Endothelial cell of umbilical vein (primary cell): ENCODE results near the gene CACNA1C. TPM values are rescaled to one million over a fixed set of nuclear protein-coding genes. Genes with fewer than 3 reads are reported as not detected.

Experiments
- BruUV-seq: library from RNA; stranded (reverse); fragments of 400-500 nt; replicated peaks from 2 replicates; lab custom pipeline; 2021; lab: Mats Ljungman, UMichigan
- CTCF ChIA-PET: fragments of 300-600, 350-600 bp; sonication (Branson Sonifier 250); formaldehyde crosslinking; loops from one replicate; lab custom pipeline; 2021; ENCODE audit warnings: antibody characterized with exemption, inconsistent platforms; lab: Charles Lee
- POLR2A ChIA-PET: fragments of 300-600, 350-600 bp; sonication (Branson Sonifier 250); formaldehyde crosslinking; loops from one replicate; lab custom pipeline; 2021; ENCODE audit warnings: antibody characterized with exemption, inconsistent platforms; lab: Charles Lee
- DNase-seq: peaks from one replicate; pipeline ENCODE4 v3.0.0-alpha.2; 2011; ENCODE audit warnings: low read depth, low spot score
- FAIRE-seq: peaks from 2 replicates; lab custom pipeline; 2011; peaks lifted over from hg19 to GRCh38; lab: Jason Lieb, UNC
- H2AFZ ChIP-seq: 2 replicates; pipeline ENCODE4 v1.6.0; 2012; ENCODE audit warnings: low read depth, low read length, control low read depth, inconsistent platforms
- H3K27ac ChIP-seq: 2 replicates; pipeline ENCODE4 v1.5.1; 2011; ENCODE audit warnings: low read depth, mild to moderate bottlenecking, control low read depth, low read length, moderate library complexity; ENCODE audit not compliant: insufficient read depth
- H3K27me3 ChIP-seq, 2 experiments: 2 replicates each; pipeline versions ENCODE4 v1.6.0 to v1.6.1; 2011; ENCODE audit warnings: low read length in 2 of 2, mixed read lengths in 1 of 2; ENCODE audit not compliant: control insufficient read depth in 2 of 2, insufficient read depth in 2 of 2
- H3K36me3 ChIP-seq, 2 experiments: 2 replicates in 1 of 2; 3 replicates in 1 of 2; pipeline ENCODE4 v1.5.1; 2011; ENCODE audit warnings: low read length in 2 of 2, mild to moderate bottlenecking in 1 of 2, moderate library complexity in 1 of 2; ENCODE audit not compliant: control insufficient read depth in 2 of 2, insufficient read depth in 2 of 2; ENCODE audit errors: extremely low read depth in 1 of 2
- H3K4me1 ChIP-seq: 3 replicates; pipeline ENCODE4 v1.5.1; 2011; ENCODE audit warnings: mild to moderate bottlenecking, low read length; ENCODE audit not compliant: control insufficient read depth, insufficient read depth; ENCODE audit errors: extremely low read depth
- H3K4me2 ChIP-seq: 2 replicates; pipeline ENCODE4 v1.6.1; 2011; ENCODE audit warnings: low read length, control low read depth, mixed read lengths; ENCODE audit not compliant: insufficient read depth
- H3K4me3 ChIP-seq, 3 experiments: fragments of 200-600 bp in 1 of 3; sonication (generic), shearing (Covaris generic) in 1 of 3; replicated peaks in 1 of 3; 2 replicates each; pipeline ENCODE4 v1.5.1; 2011 to 2016; ENCODE audit warnings: control low read depth in 3 of 3, low read length in 3 of 3, mild to moderate bottlenecking in 2 of 3, inconsistent platforms in 1 of 3, low read depth in 1 of 3, moderate library complexity in 1 of 3; ENCODE audit not compliant: insufficient read depth in 1 of 3
- H3K79me2 ChIP-seq: 2 replicates; pipeline ENCODE4 v1.6.0; 2012; ENCODE audit warnings: low read length, inconsistent platforms; ENCODE audit not compliant: control insufficient read depth, insufficient read depth
- H3K9ac ChIP-seq: replicated peaks from 2 replicates; pipeline ENCODE3; 2011; ENCODE audit warnings: low read length, control low read depth; ENCODE audit not compliant: insufficient read depth; ENCODE audit errors: extremely low read depth
- H3K9me1 ChIP-seq: replicated peaks from 3 replicates; pipeline ENCODE4 v1.6.0; 2011; ENCODE audit warnings: mild to moderate bottlenecking, low read length; ENCODE audit not compliant: control insufficient read depth, insufficient read depth; ENCODE audit errors: extremely low read depth
- H3K9me3 ChIP-seq: replicated peaks from 2 replicates; pipeline ENCODE4 v1.5.1; 2012; ENCODE audit warnings: low read length, inconsistent platforms; ENCODE audit not compliant: control insufficient read depth, insufficient read depth
- H4K20me1 ChIP-seq: replicated peaks from 2 replicates; pipeline ENCODE3; 2011; ENCODE audit warnings: mild to moderate bottlenecking, low read length; ENCODE audit not compliant: control insufficient read depth, insufficient read depth; ENCODE audit errors: extremely low read depth
- CTCF ChIP-seq, 2 donors: IDR thresholded peaks; 1 replicate in 1 of 2; 2 replicates in 1 of 2; pipeline ENCODE4 v1.5.1; 2011; ENCODE audit warnings: low read length in 2 of 2, mild to moderate bottlenecking in 2 of 2, moderate library complexity in 2 of 2, control low read depth in 1 of 2, inconsistent platforms in 1 of 2, low read depth in 1 of 2; ENCODE audit not compliant: insufficient read depth in 1 of 2; ENCODE audit errors: extremely low read depth in 1 of 2
- EZH2 ChIP-seq: IDR thresholded peaks from 2 replicates; pipeline ENCODE4 v1.6.1; 2012; ENCODE audit warnings: borderline replicate concordance, low read depth, mild to moderate bottlenecking, moderate library complexity, low read length, inconsistent platforms; ENCODE audit not compliant: severe bottlenecking
- FOS ChIP-seq: IDR thresholded peaks from 2 replicates; pipeline ENCODE4 v1.6.1; 2011; ENCODE audit warnings: mild to moderate bottlenecking, low read length, moderate library complexity, borderline replicate concordance; ENCODE audit not compliant: insufficient read depth
- GATA2 ChIP-seq: IDR thresholded peaks from 2 replicates; pipeline ENCODE4 v1.7.0; 2011; ENCODE audit warnings: low read depth, mild to moderate bottlenecking, moderate library complexity, mixed read lengths, low read length; ENCODE audit not compliant: insufficient read length, insufficient read depth
- MAX ChIP-seq: IDR thresholded peaks from 2 replicates; pipeline ENCODE4 v1.6.1; 2011; ENCODE audit not compliant: insufficient read depth, insufficient read length
- MYC ChIP-seq: IDR thresholded peaks from one replicate; pipeline ENCODE4 v1.6.1; 2011; ENCODE audit warnings: mild to moderate bottlenecking, low read depth, low read length
- POLR2A ChIP-seq: IDR thresholded peaks from 2 replicates; pipeline ENCODE4 v1.6.1; 2012; ENCODE audit warnings: low read depth, mild to moderate bottlenecking, control low read depth, low read length
- POLR2AphosphoS5 ChIP-seq: IDR thresholded peaks from 2 replicates; pipeline ENCODE4 v1.6.1; 2012; ENCODE audit warnings: low read depth, mild to moderate bottlenecking, control low read depth, low read length, moderate library complexity; ENCODE audit not compliant: insufficient read depth
- dilution Hi-C: fragments of 300-500 bp; cut with MboI; formaldehyde crosslinking; loops from one replicate; pipeline ENCODE4 v1.15.0; 2019; ENCODE audit warnings: low sequenced_read_pairs; ENCODE audit not compliant: extremely low pct_ligation_motif_present
- intact Hi-C: fragments of 100-400 bp; cut with micrococcal nuclease; formaldehyde crosslinking; loops from one replicate; pipeline ENCODE4 v1.10.0; 2022
- polyA plus RNA-seq, 4 experiments: library from polyadenylated mRNA; depleted of rRNA in 3 of 4; stranded (reverse) in 3 of 4; unstranded in 1 of 4; fragments of >200 nt; gene quantifications; 2 replicates each; pipeline versions ENCODE4 v1.2.1 to v1.2.3, GENCODE V29; 2011 to 2012; ENCODE audit warnings: missing spikeins in 1 of 4
- total RNA-seq: library from RNA; stranded (reverse); gene quantifications from 2 replicates; pipeline ENCODE4 v1.2.3, GENCODE V29; 2021

The CACNA1C gene
- total and polyA plus RNA-seq, 2 donors (not counting 3 experiments of a cell fraction or from before 2014, with no cell fraction given) = not detected

GRCh38 chr12:2265461-2266167 lies 212.8 kb downstream of the CACNA1C start:
- no peak for FAIRE-seq
- Histone ChIP-seq H3K9me1 (no peaks in the 10 kb centered on the region), H3K4me1 (no peaks in the 10 kb centered on the region), H2AFZ (no peak overlapping the region), H3K27ac (no peak overlapping the region), H3K36me3 (no peaks in the 10 kb centered on the region), H3K4me2 (no peak overlapping the region), H3K4me3 (no peak overlapping the region), H4K20me1 (no peaks in the 10 kb centered on the region), H3K79me2 (no peaks in the 10 kb centered on the region), H3K27me3 (no peaks in the 10 kb centered on the region), H3K9ac (no peak overlapping the region), H3K9me3 (no peaks in the 10 kb centered on the region)
- DNase-seq = no peak
- POLR2A ChIA-PET = no interaction called here
- CTCF ChIA-PET = no interaction called here
- dilution Hi-C loops = no loop called here
- BruUV-seq = no TSS peak
- intact Hi-C loops = no loop called here
- TF ChIP-seq FOS (no peak), MAX (no peak), MYC (no peak), GATA2 (no peak), POLR2A (no peak), CTCF (IDR thresholded peaks at IDR 0.05; ENCODE audit: extremely low read depth in 1 of 2, insufficient read depth in 1 of 2, low read depth in 1 of 2, low read length in 2 of 2) (no peak), POLR2AphosphoS5 (no peak), EZH2 (no peak)
